HG03460 (cell line): ENCODE results near the gene ABL2.
A peak's percentile ranks its signal among the peaks of the same experiment; 100 is the strongest.
"Not testable (repeated sequence)": the region's sequence is repeated elsewhere in the genome, so short reads cannot be mapped to it uniquely, and the experiment has no call there.

Experiments used
- ATAC-seq: cut with Tn5 transposase; IDR thresholded peaks from one replicate; pipeline ENCODE4 v1.9.1; 2021; ENCODE audit not compliant: unreplicated experiment

The ABL2 gene

DNA sequence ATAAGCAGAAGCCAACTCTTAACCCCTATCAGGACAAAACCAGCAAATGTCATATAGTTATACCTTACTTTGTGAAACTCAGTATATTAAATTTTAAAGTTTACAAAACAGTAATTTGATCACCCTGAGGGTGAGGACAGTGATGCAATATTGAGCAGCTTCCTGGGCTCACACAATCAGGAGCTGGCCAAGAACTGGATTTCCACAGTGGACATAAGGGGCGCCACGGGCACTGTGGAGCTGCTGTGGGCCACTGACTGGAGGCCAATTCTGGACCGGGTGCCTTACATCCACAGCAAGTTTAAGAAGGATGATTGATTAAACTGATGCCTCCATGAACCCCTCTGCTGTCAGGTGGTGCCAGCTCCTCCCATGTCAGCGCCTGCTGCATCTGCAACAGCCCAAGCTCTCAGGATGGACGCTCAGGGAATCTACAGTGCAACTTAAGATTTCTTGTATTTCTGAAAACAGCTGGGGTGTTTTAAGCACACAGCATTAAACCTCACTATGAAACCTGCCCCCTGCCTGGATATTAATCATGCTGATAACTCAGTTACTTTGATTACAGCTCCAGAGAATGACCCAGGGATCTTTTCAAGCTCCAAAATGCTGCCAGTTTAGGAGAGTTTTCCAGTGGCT is 91.7 kb downstream of the ABL2 start:
- ATAC-seq = no peak

DNA sequence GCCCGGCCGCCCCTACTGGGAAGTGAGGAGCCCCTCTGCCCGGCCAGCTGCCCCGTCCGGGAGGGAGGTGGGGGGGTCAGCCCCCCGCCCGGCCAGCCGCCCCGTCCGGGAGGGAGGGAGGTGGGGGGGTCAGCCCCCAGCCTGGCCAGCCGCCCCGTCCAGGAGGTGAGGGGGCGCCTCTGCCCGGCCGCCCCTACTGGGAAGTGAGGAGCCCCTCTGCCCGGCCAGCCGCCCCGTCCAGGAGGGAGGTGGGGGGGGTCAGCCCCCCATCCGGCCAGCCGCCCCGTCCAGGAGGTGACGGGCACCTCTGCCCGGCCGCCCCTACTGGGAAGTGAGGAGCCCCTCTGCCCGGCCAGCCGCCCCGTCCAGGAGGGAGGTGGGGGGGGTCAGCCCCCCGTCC is 93.8 kb downstream of the ABL2 start:
- ATAC-seq = not testable (repeated sequence)

DNA sequence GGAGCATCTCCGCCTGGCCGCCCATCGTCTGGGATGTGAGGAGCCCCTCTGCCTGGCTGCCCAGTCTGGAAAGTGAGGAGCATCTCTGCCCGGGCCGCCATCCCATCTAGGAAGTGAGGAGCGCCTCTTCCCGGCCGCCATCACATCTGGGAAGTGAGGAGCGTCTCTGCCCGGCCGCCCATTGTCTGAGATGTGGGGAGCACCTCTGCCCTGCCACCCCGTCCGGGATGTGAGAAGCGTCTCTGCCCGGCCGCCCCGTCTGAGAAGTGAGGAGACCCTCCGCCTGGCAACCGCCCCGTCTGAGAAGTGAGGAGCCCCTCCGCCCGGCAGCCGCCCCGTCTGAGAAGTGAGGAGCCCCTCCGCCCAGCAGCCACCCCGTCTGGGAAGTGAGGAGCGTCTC is 94.3 kb downstream of the ABL2 start:
- ATAC-seq = not testable (repeated sequence)

DNA sequence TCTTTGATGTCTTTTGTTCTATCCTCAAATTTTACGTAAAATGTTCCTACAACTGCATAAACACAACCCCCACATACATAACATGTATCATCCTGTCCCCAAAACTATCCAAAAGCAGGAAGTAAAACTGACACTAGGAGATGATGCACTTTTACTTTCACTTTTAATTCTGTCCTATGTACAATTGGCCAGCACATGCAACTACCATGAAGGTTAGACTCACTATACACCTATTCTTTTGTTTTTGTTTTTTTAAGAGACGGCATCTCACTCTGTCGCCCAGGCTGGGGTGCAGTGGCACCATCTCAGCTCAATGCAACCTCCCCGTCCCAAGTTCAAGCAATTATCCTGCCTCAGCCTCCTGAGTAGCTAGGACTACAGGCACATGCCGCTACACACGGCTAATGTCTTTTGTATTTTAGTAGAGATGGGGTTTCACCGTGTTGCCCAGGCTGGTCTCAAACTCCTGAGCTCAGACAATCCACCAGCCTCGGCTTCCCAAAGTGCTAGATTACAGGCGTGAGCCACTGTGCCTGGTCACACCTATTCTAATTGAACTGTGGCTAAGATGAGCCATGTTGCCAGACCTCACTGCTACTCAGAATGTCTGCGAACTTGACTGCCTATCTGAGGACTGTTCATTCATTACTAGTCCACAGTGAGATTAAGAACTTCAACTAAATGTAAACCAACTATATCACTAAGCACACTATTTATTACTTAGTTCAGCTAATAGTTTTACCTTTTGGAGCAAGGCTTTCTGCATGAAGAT is 99.6 kb downstream of the ABL2 start:
- ATAC-seq = peak; percentile 99

DNA sequence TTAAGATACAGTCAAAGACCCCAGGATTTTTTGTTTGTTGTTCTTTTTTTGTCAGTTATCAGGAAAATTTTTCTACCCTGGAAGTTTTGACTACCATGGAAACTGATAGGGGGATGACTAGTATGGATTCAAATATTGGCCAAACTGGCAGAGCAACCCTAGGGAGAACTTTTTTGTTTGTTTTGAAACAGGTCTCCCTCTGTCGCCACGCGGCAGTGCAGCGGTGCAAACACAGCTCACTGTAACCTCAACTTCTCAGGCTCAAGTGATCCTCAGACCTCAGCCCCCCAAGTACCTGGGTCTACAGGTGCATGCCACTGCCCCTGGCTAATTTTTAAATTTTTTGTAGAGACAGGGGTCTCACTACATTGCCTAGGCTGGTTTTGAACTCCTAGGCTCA is 101.0 kb downstream of the ABL2 start:
- no peak for ATAC-seq

DNA sequence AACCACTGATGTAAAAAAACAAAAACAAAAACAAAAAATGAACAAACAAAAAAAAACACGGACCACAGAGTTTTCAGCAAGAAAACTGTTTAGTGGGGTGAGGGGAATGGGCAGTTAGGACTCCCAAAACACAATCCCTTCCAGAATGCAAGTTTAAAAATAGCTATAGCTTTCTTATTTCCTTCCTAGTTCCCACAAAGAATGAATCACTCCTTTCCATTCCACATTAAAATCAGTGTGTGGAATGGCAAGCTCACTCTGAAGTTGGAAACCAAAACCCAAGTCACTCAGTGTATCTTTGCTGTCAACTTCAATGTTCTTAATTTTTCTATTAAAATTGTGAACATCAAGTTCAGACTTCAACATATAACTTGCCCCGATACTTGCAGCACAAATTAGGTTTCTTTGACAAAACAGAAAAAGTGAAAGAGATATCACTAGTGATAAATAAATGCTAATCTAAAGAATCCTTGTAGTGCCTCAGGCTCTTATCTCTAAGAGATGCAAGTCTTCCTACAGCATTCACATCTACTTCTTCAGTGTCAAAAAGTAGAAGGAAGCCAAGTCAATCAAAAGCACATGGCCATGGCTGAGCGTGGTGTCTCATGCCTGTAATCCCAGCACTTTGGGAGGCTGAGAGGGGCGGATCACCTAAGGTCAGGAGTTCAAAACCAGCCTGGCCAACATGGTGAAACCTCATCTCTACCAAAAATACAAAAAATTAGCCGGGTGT is 102.1 kb downstream of the ABL2 start:
- ATAC-seq = no peak

DNA sequence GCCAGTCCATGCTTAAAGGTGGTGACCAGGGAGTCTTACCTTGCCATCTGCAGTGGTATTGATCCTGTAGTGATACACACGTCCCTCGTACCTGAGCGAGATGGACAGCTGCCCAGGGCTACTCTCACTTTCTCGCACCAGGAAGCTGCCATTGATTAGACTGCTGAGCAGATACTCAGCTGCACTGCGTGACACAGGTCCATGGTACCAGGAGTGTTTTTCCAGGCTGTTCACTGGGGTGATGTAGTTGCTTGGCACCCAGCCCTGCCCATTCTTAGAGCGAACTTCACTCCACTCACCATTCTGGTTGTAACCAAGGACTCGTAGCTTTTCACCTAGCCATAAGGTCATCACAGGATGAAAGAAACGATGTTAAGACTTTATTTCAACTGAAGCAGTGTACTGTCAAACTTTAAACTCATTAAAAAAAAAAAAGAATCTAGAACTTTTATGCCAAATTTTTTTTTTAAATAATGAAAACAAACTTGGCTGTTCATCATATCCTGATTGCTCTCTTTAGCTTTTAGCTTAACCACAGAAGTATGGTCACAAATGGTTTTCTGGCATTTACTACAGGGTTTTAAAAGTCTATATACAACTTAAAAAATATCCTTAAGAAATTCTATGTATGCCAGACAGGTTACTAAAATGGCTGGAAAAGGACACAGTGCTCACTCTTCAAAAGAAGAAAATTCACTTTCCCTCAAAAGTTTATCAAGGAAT is 103.0 kb downstream of the ABL2 start:
- no peak for ATAC-seq

DNA sequence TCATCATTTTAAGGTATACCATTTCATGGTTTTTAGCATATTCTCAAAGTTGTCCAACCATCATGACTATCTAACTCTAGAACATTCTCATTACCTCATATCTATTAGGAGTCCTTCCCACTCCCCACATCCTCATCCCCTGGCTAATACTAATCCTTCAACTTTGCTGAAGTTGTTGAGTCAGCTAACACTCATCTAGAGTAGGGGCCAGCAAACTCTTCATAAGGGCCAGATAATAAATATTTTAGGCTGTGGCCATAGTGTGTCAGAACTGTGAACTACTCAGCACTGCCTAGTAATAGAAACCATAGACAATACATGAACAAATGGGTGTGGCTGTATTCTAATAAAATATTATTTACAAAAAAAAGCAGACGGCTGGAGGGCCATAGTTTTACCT is 104.6 kb downstream of the ABL2 start:
- ATAC-seq = no peak

DNA sequence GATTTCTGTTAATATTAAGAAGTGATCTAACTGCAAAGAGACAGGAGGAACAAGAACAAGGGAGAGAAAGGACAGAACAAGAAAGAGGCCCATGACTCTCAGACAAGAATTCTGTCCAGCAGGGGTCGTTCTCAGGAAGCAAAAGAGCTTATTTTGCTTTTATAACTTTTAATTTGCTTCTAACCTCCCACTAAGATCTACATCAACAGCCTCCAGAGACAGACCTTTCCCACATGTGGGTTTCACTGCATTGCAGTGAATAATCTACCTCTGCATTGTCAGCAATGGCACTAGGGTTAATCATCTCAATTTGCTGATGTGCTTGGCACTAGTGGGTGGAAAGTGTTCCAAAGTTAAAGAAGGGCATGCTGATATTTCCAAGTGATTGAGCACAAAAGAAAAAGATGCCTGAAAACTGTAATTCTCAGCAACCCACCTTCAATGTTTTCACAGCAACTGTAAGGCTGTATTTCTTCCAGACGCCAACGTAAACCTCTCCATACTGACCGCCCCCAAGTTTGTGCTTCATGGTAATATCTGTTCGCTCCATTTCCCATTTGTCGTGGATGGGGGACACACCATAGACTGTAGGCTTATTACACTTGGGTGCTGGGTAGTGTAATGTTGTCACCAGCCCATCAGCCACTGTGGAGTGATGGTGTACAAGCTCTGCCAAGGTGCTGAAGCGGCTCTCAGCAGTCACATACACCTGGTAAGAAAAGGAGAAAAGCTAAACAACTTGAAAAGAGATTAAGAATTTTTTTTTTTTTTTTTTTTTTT is 108.1 kb downstream of the ABL2 start:
- no peak for ATAC-seq

DNA sequence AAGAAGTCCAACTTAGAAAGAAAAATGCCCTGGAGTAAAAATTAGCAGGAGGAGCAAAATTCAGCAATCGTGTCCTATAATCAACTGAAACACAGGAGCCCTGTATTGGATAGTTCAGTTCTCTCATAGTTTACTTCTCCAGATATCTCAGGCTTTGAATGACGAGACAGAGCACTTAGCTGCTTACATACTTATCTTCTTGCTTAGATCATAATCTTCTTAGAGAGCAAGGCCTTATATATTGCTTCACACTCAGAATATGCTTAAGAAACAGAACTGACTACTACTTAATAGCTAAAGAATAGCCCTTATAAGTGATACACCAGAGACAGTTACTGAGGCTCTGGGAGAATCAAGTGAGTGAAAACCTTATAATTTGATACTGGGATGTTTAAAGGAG is 108.7 kb downstream of the ABL2 start:
- ATAC-seq = no peak

DNA sequence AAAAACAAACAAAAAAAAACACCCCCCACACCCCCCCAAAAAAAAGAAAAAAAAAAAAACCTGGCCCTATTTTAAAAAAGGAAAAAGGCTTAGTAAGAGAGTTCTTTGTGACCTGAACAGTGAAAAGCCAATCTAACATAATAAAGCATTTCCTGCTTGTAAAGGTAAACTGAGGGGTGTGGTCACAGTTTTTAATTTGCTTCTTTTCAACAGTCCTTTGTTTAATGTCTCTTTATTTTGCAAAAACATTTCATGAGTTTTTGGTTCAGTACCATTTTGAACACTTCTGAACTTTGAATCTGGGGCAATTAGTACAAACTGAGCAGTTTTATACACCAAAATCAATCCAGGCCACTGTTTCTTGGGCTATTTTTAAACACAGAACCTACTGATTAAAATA is 110.0 kb downstream of the ABL2 start:
- ATAC-seq = no peak

DNA sequence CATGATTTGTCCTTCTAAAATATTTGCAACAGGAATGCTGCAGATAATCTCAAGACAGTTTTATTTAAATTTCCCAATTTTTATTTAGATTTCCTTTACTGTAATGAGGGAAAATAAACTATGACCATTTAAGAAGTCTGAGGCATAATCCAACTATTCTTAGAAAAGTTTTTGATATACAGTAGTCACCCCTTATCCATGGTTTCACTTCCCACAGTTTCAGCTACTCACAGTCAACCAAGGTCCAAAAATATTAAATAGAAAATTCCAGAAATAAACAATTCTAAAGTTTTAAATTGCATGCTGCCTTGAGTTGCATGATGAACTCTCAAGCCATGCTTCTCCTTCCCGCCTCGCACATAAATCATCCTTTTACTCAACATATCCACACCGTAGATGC is 114.3 kb downstream of the ABL2 start:
- no peak for ATAC-seq

DNA sequence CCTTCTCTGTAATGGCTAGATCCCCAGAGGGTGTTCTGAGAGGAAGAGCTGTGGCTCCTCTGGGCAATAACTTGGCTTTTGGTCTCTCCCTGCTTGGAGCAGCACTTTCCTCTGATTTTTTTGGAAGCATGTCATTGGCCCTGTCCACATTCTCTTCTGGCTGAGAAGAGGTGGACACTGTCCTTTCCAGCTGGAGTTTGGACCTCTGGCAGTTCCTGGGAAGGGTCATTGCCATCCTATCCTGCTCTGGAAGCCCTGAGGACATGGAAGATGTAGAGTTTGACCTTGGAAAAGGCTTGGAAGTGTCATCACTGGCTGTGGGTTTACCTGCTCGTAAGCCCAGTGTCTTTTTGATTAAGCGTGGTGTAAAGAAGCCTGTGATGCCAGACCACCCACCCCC is 120.8 kb downstream of the ABL2 start:
- ATAC-seq = no peak

DNA sequence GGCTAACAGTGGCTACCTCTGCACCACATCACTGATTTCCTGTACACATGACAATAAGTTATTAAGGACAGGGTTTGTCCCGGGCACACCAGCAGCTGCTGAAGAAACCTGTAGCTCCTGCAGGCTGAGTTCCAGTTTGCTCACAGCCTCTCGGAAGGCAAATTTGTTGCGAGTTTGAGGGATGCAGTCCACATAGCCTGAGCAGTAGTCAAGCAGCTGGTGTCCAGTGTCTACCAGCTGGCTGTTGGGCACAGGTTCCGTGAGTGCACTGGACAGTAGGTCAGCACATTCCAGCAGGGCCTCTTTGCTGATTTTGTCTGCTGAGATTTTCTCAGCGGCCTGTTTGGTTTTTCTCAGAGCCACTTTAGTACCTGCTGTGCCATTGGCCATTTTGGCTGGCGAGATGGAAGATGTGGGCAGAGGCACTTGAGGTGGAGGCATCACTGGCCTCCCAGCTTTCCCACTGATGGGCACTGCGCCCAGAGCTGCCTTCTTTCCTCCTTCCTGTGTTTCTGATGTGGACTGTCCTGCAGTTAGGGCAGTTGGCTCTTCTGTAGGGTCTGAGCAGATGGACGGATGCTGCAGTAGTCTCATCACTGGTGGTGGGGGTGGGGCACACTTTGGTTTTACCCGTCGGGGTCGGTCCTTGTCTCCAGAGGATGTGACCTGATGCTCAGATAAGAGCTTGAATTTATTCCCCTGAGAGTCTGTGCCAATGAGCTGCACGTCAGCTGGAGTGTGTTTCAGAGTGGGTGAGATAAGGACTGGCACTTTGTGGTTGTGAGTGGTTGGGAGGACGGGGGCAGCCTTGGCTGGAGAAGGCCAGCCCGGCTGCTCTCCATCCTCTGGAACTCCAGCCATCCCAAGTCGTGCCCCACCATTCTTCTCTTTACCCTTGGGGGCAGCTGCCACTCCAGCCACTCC is 121.5 kb downstream of the ABL2 start:
- no peak for ATAC-seq

DNA sequence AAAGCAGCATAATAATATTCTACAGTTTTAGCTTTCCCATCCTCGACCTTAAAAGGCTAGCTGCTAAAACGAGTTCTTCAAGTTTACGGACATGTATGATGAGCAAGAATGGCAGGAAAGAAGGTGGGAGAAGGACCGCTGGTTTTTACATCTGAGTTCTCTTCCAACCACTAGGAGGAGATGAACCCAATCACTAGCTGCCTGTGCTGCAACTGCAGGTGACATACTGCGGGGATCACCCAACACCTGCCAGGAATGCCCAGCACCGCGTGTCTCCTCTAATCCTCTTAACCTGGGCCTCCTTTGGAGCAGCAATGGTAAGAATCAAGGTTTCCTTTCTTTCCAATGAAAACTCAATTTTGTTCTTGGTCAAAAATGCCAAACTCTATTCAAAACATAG is 124.1 kb downstream of the ABL2 start:
- ATAC-seq = no peak

DNA sequence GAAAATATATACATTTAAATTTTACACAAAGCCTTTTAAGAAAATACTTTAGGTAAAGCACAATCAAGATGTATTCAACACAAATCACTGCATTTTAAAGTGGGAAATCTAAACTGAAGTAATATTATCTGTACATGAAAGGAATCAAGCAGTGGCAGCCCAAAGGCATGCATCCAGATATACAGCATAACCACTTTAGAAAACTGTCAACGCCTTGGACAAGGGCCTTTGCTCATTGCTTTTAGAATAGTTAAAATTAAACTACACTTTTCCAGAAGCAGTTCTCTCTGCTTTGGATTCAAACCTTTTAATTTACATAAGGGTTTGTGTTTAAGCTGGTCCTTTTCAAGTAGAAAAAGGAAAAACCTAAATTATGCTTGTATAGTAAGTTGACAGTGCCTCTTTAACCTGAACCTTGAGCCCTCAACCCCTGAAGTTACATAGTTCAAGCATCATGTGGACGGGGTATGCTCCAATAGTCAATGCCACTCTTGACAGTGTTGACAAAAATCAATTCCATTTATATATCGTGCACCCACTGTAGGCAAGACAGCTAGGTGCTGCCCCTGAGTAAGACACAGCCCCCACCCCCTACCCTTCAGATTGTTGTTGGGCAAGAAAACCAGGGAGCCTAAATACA is 124.7 kb downstream of the ABL2 start:
- no peak for ATAC-seq

DNA sequence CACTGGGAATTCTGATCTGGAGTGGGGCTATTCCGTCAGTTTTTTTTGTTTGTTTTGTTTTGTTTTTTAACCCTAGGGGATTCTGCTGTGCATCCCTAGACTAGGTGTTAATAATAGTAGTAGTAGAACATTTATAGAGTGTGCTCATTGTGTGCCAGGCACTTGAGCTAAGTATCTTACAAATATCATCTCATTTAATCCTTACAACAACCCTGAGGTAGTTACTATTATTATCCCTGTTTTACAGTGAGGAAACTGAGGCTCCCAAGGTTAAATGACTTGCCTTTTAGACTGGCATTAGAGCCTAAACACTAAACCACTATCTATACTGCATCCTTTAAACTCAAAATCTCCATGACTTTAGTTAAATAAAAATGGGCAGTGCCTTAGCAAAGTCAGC is 125.5 kb downstream of the ABL2 start:
- ATAC-seq = no peak

DNA sequence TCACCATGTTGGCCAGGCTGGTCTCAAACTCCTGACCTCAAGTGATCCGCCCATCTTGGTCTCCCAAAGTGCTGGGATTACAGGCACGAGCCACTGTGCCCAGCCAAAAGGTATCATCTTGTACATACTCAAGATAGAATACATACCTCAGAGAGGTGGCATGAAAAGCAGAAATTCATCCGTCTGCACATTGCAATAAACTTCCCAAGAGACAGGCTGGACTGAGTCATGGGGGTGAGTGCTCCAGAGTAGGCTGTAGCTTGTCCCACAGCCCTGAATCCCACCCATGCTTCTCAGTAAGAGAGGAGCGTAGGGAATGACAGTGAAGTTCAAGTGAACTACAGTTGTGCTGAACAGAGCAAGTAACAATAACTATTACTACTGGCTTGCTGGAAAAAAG is 127.9 kb downstream of the ABL2 start:
- ATAC-seq = no peak

DNA sequence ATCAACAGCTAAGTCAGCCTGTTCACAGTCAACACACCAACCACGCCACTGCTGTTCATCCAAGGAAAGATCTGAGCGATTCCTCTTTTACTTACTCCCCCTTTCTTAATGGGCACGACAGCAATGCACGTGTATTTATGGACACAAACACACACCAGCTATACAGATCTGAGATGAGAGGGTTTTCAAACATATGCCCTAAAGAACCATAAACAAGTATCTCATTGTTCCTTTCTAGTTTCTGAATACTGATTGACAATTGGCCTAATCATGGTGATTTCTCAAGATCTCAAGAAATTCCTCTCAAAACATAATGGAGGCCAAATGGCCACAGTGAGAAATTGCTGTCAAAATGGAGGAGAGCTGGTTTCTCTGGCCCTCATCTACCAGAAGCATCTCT is 129.6 kb downstream of the ABL2 start:
- no peak for ATAC-seq
